GM18951 (cell line): ENCODE results near the gene CIAO2B.
"Not testable (repeated sequence)": the region's sequence is repeated elsewhere in the genome, so short reads cannot be mapped to it uniquely, and the experiment has no call there.

Experiments
- POLR2A ChIP-seq: IDR thresholded peaks from 4 replicates; pipeline ENCODE4 v1.6.1; 2011; ENCODE audit warnings: mild to moderate bottlenecking; ENCODE audit not compliant: insufficient read length, insufficient read depth; ENCODE audit errors: extremely low read depth
- in situ Hi-C: fragments of 300-500 bp; cut with MboI; formaldehyde crosslinking; loops from one replicate; pipeline ENCODE4 v1.12.0; 2022; ENCODE audit warnings: low sequenced_read_pairs, mixed read lengths, inconsistent platforms; ENCODE audit not compliant: unreplicated experiment

Gene CIAO2B

GRCh38 chr16:66904846-66905632 is 29.2 kb downstream of the CIAO2B start:
- in situ Hi-C loops = no loop called here
- no peak for TF ChIP-seq POLR2A

DNA sequence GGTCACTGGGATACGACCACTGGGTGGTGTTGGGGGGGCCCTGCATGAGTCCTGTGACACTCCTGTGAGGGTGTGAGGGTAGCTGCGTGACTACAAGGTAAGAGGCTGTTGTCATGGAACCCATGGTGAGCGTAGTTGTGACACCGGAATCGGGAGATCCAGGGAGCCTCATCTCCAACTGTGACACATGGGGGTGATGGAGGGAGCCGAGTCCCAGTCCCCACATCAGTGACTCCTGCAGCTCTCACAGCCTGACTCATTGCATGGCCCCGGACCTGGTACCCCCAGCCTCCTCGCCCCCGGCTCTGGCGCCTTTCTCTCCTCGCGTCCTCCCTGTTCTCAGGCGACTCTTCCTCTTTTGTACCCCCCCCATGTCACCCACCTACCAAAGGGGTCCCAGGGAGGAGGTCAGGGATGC is 29.8 kb downstream of the CIAO2B start:
- in situ Hi-C loops = no loop called here
- TF ChIP-seq POLR2A = no peak

- TF ChIP-seq POLR2A = no peak
- in situ Hi-C loops = no loop called here
These were observed 30.4 kb downstream of the CIAO2B start for GRCh38 chr16:66903544-66904427.

DNA sequence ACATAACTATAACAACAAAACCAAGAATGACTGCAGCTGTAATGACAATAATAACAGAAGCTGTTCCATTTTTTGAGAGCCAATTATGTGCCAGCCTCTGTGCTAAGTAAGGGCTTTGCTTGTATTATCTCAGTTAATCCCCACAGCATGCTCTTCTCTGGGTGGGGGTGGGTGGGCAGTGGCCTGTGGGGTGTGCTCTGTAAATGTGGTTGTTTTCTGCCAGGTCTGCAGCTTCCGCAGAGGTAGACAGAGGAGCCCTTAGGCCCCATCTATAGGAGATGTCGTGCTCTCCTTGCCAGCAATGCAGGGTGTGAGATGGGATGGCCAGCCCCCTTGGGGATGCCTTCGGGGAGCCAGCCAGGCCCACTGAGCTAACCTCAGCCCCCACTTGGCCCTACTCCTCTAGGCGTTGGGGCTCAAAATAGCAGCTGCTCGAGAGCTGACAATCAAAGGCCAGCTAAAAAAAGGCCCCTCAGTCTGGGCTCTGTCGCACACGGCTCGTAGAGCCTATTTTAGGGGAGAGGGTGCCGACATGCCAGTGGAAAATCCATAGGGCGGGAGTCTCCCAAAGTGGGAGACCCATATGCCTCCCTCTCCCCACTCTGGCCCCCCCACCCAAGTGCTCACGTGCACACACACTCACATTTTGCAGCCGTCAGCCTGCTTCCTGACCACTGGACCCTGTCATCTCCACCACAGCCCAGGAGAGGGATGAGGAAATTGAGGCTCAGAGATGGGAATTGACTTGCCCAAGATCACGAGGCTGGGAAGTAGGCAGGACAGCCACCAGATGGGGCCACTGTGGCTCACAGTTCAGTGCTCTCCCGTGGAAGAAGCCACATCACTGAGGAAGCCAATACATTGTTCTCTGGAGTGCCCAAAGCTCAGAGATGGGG is 31.3 kb downstream of the CIAO2B start:
- TF ChIP-seq POLR2A = no peak
- in situ Hi-C loops = no loop called here

DNA sequence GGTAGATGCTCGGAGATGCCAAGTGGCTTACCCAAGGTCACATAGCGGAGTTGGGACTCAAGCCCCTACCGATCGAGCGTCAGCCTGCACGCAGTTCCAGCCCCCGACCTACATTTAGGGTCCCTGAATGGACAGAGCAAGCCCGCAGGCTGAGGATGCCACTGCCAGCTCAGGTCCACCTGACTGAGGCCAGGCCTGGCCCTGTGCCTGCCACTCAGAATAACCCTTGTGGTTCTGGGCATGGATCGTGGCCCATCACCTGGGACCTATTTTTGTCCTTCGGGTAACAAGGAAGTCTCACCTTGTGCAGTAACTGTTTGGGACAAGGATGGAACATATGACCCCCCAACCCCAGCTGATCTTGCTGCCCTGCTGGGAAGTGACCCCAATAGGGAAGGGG is 32.6 kb downstream of the CIAO2B start:
- in situ Hi-C loops = no loop called here
- no peak for TF ChIP-seq POLR2A

- in situ Hi-C loops = no loop called here
These were observed 33.3 kb downstream of the CIAO2B start for GRCh38 chr16:66900721-66901441.

GRCh38 chr16:66899945-66900710 is 34.1 kb downstream of the CIAO2B start:
- in situ Hi-C loops = no loop called here
- no peak for TF ChIP-seq POLR2A

More at GRCh38 chr16:66900721-66901441, 33.3 kb downstream of the CIAO2B start:
- no peak for TF ChIP-seq POLR2A

DNA sequence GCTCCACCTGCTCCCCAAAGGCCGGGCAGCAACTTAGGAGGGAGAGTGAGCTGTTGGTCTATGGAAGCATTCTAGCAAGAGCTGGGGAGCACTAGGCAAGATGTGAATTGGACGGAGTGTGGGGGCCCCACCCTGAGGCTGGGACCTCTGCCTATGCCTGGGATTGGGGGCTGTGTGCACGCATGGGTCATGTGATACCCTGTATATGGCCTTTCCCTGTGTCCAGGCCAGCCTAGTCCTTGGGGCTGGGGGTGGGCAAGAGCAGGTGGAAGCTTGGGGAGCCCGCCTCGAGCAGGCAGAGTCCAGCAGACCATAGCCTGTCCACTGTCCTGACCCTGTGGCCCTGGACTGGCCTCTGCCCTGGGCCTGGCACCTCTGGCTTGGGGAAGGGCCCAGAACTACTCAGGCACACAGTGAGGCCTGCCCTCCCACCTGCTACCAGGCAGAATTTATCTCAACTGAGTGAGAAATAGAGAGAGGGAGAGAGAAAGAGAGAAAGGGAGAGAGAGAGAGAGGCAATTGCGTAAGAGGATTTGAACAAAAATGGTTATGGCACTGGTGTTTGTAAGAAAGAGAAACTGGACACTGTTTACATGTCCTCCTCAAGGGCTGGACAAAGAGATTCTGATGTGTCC is 34.8 kb downstream of the CIAO2B start:
- no peak for TF ChIP-seq POLR2A
- in situ Hi-C loops = no loop called here

DNA sequence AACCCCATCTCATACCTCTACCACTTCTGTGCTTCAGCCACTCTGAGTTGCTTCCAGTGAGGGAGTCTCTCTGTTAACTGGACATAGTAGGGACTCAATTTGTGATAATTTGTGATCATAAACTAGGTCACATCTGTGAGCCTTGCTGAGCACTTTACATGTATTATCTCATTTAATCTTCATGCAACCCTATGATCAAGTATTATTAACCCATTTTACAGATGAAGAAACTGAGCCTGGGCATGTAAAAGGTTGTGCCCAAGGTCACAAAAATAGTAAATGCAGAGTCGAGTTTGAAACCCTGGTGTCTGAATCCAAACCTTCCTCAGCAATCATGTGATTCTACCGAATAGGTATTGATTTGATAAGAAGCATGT is 35.3 kb downstream of the CIAO2B start:
- no peak for TF ChIP-seq POLR2A
- in situ Hi-C loops = no loop called here

- in situ Hi-C loops = no loop called here
- TF ChIP-seq POLR2A = no peak
These were observed 36.0 kb downstream of the CIAO2B start for GRCh38 chr16:66898207-66898606.

DNA sequence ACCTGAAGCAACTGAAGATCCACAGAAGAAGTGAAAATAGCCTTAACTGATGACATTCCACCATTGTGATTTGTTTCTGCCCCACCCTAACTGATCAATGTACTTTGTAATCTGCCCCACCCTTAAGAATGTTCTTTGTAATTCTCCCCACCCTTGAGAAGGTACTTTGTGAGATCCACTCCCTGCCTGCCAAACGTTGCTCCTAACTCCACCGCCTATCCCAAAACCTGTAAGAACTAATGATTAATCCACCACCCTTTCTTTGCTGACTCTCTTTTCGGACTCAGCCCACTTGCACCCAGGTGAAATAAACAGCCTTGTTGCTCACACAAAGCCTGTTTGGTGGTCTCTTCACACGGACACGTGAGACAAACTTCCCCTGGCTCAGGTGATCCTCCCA is 37.5 kb downstream of the CIAO2B start:
- in situ Hi-C loops = not testable (repeated sequence)
